NCI-H1105 (cell line): Measurements from ENCODE around the gene PLA2G15.
"Not testable (repeated sequence)": the region's sequence is repeated elsewhere in the genome, so short reads cannot be mapped to it uniquely, and the experiment has no call there.

Experiments used
- DNase-seq: peaks from one replicate; lab custom pipeline; 2025; lab: John Stamatoyannopoulos, UW

PLA2G15 gene

DNA sequence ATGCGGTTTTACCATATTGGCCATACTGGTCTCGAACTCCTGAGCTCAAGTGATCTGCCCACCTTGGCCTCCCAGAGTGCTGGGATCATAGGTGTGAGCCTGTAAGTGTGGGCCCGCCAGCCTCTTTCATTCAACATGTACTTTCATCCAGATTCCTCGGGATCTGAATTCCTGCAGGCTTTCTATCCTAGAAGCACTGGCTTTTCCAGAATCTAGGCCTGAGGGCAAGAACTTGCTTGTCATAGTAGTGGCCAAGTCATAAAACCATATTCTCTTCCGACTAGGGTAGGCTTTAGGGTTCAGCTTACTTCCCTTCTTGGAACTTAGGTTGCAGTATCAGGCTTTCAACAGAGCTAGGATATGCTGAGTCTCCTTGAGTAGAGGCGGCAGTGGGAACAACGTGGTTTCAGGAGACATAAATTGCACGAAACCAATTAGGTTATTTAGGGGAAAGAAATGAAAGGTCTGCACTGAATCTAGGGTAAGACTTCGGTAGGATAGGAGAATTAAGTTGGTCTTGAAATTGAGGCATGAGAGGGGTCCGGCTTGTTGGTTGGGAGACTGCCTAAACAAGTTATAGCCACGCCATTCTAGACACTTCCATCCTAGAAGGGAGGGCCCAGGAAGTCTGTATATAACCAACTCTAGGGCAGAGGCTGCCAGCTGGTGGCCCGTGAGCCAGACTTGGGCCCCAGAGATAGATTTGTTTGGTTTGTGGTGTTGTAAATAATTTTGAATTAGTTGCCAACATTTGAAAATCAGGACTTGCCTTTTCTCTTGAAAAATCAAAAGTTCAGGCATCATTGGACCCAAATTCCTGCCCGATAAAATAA, 34.8 kb downstream of the PLA2G15 start:
- DNase-seq: no peak

DNA sequence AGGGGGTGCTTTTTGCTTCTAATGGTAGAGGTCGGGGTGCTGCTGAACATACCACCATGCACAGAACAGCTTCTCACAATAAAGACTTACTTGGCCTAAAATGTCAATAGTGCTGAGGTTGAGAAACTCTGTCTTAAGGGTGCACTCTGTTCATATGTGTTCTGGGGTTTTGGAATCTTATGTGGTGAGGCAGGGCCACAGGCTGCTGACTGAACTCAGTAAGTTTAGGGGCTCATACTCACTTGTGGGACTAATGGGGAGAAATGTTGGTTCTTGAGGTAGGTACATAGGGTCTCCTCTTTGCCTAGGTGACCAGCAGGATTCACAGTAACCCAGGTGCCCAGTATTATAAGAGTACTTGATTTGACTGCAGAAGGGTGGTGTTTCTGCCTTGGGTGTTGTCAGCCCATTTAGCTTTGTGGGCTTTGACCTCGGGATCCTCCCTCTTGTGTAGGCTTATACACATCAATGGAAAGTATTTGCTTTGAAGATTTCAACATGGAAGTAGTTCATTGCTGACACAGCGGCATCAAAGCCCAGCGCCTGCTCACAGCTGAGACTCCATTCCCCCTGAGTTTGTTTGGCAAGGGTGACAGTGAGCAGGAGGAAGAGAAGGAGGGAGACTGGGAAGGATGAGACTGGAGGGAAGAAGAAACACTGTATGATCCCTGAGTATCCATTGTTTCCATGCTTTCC, 36.3 kb downstream of the PLA2G15 start:
- DNase-seq: no peak

DNA sequence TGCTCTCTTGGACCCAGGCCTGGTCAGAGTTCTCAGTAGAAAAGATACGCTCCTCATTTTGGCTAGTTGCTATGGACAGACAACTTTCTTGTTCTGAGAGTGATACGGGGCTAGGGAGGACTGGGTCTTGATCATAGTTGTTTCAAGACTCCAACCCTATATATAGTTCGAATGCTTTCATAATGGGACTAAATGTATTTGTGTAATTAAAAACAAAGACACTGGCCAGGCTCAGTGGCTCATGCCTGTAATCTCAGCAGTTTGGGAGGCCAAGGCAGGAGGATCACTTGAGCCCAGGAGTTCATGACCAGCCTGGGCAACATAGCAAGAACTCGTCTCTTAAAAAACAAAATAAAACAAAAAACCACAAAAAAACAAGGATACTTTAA, 36.9 kb downstream of the PLA2G15 start:
- no peak for DNase-seq

DNA sequence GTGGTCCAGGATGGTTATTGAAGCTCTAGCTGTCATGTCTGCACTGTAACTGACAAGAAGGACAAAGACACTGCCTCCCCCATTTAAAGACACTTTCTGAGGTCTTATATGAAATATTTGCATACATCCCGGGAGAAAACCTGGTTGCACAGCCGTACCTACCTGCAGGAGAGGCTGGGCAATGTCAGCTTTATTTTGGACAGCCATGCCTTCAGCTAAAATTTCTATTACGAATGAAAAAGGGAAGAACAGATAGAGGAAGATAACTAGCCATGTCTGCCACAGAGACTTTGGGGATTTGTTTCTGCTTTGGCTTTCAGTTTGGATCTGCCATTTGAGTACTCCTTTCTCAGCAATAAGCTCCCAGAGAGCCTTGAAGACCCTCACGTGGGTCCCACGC, 38.2 kb downstream of the PLA2G15 start:
- DNase-seq: no peak

DNA sequence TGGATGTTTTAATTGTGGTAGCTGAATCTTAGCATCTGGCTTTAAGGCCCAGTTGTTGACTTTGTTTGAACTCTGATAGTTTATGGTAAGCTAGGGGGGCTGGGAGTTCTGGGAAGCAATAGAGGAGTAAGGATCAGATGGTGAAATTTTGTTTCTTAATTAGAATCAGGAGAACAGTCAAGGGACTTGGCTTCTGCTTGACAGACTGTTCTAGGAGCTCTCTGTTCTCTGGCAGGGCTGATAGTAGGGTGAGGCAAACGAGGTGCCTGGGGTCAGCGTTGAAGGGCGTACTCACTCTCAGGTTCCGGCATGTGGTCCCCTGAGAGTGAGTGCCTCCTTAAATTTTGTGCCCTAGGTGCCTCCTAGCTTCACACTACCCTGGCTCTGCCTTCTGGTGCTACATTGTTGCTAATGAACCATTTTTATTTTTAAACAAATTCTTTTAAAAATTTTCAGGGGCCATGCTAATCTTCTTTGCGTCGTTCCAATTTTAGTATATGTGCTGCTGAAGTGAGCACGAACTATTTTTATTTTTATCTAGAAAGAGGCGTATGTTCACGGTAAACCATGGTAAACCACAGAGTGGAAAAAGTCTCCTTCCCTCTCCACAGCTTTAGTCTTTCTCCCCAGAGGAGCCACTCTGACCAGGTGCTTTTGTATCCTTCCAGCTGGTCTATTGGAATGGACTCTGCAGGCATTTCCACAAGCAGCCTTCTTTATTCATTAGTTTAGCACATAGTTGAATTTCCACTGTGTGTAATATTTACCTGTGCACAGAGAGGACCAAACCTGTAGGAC, 38.8 kb downstream of the PLA2G15 start:
- DNase-seq: no peak

DNA sequence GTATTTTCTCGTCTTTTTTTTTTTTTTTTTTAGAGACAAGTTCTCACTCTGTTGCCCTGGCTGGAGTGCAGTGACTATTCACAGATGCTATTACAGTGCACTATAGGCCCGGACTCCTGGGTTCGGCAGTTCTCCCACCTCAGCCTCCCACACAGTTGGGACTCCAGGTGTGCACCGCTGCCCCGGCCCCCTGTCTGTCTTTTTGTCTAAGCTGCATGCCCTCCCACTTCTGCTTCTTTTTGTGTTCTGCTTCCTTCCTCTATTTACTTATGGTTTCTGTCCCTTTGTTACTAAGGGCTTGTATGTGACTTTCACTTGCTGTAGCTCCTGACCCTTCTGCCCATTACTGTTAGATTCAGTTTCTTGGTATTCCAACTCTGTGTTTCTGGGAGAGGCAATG, 39.7 kb downstream of the PLA2G15 start:
- DNase-seq: no peak

DNA sequence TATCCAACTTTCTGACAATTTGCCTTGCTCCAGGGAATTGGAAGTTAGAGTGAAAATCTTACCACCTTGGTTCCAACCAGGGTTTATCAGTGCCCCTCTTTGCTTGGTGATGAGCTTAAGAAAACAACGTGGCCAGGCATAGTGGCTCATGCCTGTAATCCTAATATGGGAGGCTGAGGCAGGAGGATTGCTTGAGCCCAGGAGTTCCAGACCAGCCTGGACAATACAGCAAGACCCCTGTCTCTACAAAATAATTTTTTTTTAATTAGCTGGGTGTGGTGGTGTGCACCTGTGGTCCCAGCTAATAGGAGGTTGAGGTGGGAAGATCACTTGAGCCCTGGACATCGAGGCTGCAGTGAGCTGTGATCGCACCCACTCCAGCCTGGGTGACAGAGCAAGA, 40.5 kb downstream of the PLA2G15 start:
- no peak for DNase-seq

DNA sequence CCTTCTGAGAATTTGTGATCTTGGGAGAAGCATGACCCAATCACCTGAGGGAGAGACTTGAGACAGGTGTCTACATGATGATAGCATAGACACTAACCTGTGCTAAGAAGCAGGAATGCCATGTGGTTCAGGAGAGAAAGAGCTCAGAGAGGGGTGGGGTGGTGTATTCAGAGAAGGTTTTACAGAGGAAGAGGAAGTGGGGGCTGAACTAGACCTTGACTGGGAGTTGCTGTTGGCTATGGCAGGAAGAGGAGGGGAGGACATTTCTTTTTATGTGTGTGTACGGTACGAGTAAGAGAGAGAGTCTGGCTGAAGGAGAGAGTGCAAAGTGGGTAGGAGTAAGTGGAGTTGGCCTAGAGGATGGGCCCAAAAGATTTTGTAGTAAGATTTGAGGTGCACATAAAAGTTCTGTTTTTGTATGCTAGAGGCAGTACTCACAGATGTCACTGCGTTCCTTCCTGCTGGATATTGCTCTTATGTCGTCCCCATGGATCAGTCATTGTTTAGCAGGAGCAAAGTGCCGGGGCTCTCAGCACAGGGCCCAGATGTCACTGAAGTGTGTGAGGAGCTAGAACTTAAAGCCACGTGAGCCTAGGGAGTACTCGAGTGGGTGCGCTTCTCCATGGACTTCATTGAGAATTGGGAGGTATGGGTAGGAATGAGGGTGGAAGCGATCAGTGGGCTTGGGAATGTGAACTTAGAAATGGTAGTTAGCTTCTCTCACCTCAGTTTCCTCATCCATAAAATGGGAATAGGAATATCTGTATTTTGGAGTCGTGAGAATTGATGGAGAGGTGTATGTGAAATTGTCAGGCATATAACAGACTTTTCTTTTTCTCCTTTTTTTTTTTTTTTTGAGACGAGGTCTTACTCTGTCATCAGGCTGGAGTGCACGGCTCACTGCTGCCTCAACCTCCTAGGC, 41.2 kb downstream of the PLA2G15 start:
- DNase-seq: no peak

DNA sequence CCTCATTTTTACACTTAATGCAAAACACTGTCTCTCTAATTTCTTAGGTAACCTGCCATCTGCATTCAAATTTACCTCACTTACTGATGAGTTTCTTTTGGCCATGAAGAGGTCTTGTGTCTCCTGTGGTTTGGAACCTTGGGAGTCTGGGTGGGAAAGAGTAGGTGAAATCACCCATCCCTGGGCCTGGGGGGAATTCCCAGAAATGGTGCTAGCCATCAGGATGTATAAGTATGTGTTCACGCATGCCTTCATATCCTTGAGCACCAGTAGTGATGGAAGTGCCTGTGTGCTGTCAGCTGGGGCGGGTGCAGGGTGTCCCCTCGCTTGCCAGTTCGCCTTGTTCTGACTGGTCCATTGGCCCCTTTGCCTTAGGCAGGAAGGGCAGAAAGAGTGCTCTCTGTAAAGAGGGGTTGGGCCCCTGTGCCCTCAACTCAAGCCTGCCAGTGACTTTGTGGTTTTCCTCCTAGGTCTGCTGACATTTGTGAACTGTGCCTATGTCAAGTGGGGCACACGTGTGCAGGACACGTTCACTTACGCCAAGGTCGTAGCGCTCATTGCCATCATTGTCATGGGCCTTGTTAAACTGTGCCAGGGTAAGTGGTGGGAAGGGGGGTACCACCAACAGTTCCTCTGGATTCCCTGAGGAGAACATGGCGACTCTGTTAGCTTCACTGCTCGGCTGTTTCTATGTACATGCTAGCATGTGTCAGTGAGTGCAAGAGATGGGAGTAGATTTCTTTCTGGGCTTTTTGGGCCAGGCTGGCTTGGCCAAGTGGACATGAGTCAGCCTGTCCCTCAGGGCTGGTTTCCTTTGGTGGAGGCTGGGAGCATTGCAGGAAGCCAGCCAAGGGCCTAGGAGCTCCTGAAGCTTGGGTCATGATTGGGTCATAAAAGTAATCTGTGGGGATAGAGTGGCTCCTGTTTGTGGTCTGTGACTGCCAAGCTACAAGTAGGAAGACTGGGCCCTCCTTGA, 42.4 kb downstream of the PLA2G15 start:
- DNase-seq: no peak

DNA sequence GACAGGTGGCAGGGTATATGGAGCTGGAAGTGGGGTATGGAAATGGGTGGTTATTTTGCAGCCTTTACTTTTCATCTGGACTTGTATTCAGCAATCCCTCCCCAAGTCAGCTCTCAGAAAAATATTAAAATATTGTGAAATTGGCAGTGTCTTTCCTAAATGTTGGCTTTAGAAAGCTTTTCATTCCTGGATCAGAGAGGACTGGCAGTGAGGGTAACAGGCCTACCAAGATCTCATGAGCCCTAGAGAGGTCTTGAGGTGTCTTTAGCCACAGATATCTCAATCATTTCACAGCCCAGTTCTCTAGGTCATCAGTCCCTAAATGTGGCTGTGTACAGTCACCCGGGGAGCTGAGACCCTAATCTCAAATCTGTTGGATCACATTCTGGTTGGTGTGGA, 43.1 kb downstream of the PLA2G15 start:
- no peak for DNase-seq

DNA sequence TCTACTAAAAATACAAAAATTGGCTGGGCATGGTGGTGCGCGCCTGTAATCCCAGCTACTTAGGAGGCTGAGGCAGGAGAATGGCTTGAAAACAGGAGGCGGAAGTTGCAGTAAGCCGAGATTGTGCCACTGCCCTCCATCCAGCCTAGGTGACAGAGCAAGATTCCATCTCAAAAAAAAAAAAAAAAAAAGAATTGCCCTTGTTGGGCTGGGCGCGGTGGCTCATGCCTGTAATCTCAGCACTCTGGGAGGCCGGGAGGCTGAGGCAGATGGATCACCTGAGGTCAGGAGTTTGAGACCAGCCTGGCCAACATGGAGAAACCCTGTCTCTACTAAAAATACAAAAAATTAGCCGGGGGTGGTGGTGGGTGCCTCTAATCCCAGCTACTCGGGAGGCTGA, 43.6 kb downstream of the PLA2G15 start:
- DNase-seq: not testable (repeated sequence)

DNA sequence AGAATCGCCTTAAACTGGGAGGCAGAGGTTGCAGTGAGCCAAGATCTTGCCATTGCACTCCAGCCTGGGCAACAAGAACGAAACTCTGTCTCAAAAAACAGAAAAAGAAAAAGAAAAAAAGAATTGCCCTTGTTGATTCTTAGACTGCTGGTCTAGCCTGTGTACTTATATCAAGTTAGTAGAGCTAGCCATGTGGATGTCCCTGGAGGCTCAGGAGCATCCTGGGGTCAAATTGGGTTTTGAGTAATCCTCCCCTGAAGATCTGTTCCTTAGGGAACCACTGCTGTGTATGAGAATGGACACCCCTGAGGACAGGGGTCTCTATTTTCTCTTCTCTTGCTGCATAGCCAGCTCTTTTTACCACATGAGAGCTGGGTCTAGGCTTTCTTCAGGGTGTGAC, 44.0 kb downstream of the PLA2G15 start:
- DNase-seq: no peak

DNA sequence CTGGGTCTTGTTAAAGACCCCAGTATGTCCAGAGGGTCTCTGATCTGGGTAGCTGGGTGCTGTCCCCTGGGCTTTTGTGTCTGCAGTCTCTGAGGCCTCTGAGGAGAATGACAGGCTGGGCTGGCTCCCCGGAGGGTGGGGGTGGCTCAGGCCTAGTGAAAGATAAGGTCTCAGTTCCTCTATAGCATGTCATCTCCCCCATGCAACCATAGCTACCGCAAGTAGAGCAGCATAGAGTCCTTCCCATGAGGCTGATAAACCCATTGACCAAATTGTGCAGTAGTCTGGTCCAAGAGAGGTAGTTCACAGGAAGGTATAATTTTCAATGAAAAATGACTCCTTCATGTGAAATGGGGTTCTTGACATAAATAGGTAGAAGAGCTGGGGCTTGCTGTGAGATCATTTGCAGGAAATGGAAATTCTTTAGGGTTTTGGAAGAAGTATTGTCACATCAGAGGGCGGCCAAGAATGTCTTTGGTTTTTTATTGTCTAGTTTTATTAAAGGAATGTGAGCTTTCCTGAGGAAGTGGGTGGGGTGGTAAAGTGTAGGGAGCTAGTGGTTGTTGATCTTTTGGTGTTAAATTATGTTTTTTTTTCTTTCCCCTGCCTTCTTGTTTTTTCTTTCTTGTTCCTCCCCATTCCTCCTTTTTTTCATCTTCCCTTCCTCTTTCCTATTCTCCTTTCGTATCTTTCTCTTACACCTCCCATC, 44.6 kb downstream of the PLA2G15 start:
- no peak for DNase-seq

DNA sequence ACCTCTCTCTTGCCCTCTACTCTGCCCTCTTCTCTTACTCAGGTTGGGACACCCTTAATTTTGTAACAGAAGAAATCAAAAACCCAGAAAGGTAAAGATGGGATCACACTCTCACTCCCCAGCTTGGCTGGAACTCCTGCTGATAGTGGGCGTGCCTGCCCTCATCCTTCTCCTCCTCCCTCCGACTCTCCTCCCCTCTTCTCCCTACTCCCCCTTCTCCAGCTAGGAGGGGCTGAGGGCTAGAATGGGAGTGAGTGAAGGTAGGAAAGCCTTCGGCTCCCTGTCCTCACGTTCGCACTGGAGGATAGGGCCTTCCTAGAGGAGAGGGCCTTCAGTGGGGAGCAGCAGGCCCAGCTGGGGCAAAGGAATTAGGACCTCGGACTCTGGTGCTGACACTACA, 45.3 kb downstream of the PLA2G15 start:
- DNase-seq: no peak

DNA sequence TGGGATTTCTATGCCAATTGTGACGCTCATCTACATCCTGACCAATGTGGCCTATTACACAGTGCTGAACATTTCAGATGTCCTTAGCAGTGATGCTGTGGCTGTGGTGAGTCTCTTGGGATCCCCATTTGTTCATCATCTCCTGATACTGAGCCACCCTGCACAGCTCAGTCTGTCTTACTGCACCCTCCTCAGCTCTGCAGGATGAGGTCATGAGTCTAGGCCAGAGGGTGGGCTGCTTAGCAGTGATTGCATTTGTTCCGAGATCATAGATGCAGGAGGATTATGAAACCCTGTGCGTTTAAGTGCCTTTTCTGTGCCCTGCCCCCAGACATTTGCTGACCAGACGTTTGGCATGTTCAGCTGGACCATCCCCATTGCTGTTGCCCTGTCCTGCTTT, 46.1 kb downstream of the PLA2G15 start:
- DNase-seq: no peak

DNA sequence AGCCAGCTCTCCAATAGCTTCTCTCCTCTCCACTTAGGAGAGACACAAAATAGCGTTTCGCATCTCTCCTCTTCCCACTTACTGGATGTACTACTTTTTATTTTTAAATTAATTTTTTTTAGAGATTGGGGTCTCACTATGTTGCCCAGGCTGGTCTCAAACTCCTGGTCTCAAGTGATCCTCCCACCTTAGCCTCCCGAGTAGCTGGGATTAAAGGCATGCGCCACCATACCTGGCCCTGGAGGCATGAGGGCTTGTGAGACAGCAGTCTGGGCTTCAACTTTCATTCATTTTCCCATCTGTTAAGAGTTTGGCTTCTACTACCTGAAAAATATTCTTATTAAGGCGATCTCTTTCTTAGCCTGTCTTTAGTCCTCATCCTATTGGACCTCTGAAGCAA, 47.3 kb downstream of the PLA2G15 start:
- DNase-seq: no peak

DNA sequence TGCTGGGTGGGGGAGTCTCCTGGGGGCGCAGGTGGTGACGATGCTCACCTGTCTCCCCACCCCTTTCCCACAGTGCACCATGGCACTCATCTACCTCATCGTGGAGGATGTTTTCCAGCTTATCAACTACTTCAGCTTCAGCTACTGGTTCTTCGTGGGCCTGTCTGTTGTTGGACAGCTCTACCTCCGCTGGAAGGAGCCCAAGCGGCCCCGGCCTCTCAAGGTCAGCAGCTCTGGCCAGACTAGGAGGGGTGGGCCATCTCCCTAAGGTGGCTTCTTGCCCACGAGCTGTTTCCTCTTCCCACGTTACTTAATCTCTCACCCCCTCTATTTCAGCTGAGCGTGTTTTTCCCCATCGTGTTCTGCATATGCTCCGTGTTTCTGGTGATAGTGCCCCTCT, 51.1 kb downstream of the PLA2G15 start:
- DNase-seq: no peak

DNA sequence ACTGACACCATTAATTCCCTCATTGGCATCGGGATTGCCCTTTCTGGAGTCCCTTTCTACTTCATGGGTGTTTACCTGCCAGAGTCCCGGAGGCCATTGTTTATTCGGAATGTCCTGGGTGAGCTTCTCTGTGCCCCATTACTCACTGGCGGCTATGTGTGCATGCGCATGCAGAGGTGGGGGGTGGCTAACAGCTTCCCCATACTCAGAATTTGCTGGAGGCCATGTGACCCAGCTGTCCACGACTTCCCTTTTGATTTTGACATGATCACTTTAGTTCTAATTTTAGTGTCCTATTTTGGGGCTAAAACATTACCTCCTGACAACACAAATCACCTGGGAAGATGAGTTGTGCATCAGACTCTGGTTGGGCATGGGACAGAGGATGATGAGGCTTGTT, 51.5 kb downstream of the PLA2G15 start:
- no peak for DNase-seq

DNA sequence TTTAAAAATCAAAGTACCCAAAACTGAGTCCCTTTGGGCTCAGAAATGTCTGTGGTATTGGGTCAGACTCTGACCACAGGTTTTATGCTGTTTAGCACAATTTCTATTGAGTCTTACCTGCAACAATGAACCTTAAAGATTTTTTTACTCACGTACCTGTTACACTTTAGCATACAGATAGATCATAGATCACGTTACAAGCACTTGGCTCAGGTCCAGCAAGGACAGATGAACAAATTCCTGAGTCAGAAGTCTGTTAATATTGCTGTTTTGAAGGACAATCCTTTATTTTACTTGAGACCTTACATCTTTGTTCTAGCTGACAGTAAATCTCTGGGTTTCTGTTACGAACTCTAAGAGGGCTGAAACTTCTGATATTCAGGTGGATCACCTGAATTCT, 52.7 kb downstream of the PLA2G15 start:
- DNase-seq: no peak

DNA sequence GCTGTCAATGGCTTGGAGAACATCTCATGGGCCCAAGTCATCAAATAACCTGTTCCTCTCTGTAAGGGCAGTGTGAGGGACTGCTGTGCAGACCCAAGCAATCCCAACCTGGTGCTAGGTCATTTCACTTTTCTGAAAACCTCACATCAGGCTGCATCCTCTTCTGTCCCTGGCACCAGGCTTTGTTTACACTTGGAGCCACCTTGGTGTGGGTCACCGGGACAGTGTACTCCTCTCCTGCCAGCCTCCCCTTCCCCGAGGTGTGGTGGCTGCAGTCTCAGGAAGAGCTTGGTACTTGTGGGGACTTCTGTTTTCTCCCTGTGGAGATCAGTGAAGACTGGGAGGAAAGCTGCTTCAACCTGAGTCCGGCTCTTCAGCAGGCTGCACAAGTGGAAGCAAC, 53.1 kb downstream of the PLA2G15 start:
- DNase-seq: no peak
